ENCODE measurements around the gene SNX32. TPM values are rescaled to one million over a fixed set of nuclear protein-coding genes. Genes with fewer than 3 reads are reported as not detected.
A peak's percentile ranks its signal among the peaks of the same experiment; 100 is the strongest.

Gene SNX32
- total and polyA plus RNA-seq, 9 of the 15 experiments (the other 6 are each of a cell fraction or from before 2014, with no cell fraction given), result 0.03 TPM; not detected in 7

- TF ChIP-seq, protein P1, sequence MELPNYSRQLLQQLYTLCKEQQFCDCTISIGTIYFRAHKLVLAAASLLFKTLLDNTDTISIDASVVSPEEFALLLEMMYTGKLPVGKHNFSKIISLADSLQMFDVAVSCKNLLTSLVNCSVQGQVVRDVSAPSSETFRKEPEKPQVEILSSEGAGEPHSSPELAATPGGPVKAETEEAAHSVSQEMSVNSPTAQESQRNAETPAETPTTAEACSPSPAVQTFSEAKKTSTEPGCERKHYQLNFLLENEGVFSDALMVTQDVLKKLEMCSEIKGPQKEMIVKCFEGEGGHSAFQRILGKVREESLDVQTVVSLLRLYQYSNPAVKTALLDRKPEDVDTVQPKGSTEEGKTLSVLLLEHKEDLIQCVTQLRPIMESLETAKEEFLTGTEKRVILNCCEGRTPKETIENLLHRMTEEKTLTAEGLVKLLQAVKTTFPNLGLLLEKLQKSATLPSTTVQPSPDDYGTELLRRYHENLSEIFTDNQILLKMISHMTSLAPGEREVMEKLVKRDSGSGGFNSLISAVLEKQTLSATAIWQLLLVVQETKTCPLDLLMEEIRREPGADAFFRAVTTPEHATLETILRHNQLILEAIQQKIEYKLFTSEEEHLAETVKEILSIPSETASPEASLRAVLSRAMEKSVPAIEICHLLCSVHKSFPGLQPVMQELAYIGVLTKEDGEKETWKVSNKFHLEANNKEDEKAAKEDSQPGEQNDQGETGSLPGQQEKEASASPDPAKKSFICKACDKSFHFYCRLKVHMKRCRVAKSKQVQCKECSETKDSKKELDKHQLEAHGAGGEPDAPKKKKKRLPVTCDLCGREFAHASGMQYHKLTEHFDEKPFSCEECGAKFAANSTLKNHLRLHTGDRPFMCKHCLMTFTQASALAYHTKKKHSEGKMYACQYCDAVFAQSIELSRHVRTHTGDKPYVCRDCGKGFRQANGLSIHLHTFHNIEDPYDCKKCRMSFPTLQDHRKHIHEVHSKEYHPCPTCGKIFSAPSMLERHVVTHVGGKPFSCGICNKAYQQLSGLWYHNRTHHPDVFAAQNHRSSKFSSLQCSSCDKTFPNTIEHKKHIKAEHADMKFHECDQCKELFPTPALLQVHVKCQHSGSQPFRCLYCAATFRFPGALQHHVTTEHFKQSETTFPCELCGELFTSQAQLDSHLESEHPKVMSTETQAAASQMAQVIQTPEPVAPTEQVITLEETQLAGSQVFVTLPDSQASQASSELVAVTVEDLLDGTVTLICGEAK (IDR thresholded peaks at IDR 0.05), result no peak
- TF ChIP-seq, protein P1 (CRISPR knock-in tag; IDR thresholded peaks at IDR 0.05), result no peak
- no peak for TF ChIP-seq E2F4 (CRISPR knock-in tag; IDR thresholded peaks at IDR 0.05; ENCODE audit: low read depth)
- TF ChIP-seq NFATC3 (IDR thresholded peaks at IDR 0.05), result no peak
- peak; percentile 68; the same call in 1 of the 2 replicates for TF ChIP-seq TEAD4 (IDR thresholded peaks at IDR 0.05; ENCODE audit: low read length)
- no peak for TF ChIP-seq TEAD4 (CRISPR knock-in tag; IDR thresholded peaks at IDR 0.05; ENCODE audit: borderline replicate concordance)
- TF ChIP-seq ZNF778 (CRISPR knock-in tag; IDR thresholded peaks at IDR 0.05), result no peak
- TF ChIP-seq SOX6 (IDR thresholded peaks at IDR 0.05), result peak; percentile 85
- no peak for TF ChIP-seq U2AF2 (optimal IDR thresholded peaks at IDR 0.05; ENCODE audit: low read depth, low read length)
- no peak for TF ChIP-seq EP400 (IDR thresholded peaks at IDR 0.05)
- TF ChIP-seq LCOR (CRISPR knock-in tag; IDR thresholded peaks at IDR 0.05), result no peak
- TF ChIP-seq ZNF253 (CRISPR knock-in tag; conservative IDR thresholded peaks at IDR 0.05), result no peak
- no peak for TF ChIP-seq NCOA2 (IDR thresholded peaks at IDR 0.05; ENCODE audit: partially characterized antibody in 2 of 2)
- TF ChIP-seq NFIX (CRISPR knock-in tag; IDR thresholded peaks at IDR 0.05; ENCODE audit: low read depth), result no peak
- TF ChIP-seq ZNF134 (CRISPR knock-in tag; conservative IDR thresholded peaks at IDR 0.05), result no peak
- TF ChIP-seq ZNF274 (IDR thresholded peaks at IDR 0.05; ENCODE audit: borderline replicate concordance, low read depth, low read length), result no peak
- peak; percentile 38; the same call in 1 of the 2 replicates for TF ChIP-seq CBFA2T2 (conservative IDR thresholded peaks at IDR 0.05)
- no peak for TF ChIP-seq HNRNPUL1 (IDR thresholded peaks at IDR 0.05; ENCODE audit: low read length)
- TF ChIP-seq BRF1 (IDR thresholded peaks at IDR 0.05; ENCODE audit: borderline replicate concordance, extremely low read depth, insufficient read length), result no peak
- peak; percentile 82 for TF ChIP-seq TCF3 (CRISPR knock-in tag; IDR thresholded peaks at IDR 0.05)
- no peak for TF ChIP-seq ADNP (tag; IDR thresholded peaks at IDR 0.05)
These were observed 26.8 kb upstream of the SNX32 start (continued) for GRCh38 chr11:65806979-65807378.
